SK-MEL-5 (cell line): Measurements from ENCODE around the gene LRMDA. TPM values are rescaled to one million over a fixed set of nuclear protein-coding genes. Genes with fewer than 3 reads are reported as not detected.
A peak's percentile ranks its signal among the peaks of the same experiment; 100 is the strongest.

ENCODE experiments used
- DNase-seq: peaks from one replicate; pipeline ENCODE4 v3.0.0-alpha.2; 2016; ENCODE audit warnings: low read depth, low spot score
- in situ Hi-C: cut with HindIII; loops from 2 replicates; pipeline ENCODE4 v1.10.0; 2016; ENCODE audit warnings: low sequenced_read_pairs, high pct_unique_total_duplicates, low pct_unique_long_range_greater_than_20kb
- total RNA-seq: library from RNA; depleted of rRNA; stranded (reverse); fragments of >200 nt; shearing (Covaris generic); gene quantifications from 2 replicates; pipeline ENCODE4 v1.2.3, GENCODE V29; 2014

The LRMDA gene
- total RNA-seq, 1 experiment from 2014 or later, result 25.2 TPM

DNA sequence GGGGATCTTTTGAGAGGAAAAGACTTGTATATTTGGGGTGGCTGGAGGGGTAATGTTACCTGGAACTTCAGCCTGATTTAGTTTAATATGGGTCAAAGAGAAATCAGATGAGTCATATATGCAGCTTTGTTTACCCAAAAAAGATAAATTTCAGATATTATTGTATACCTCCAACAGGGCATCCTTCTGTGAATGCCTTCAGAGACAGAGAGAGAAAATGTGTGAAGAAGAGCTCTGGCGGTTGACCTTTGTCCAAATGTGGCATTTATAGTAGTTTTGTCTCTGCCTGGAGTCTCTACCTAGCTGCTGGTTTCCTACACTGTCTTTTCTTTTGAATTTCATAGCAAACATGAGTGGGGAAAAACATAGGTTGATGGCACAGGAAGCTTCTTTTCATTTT is 21.6 kb downstream of the LRMDA start:
- DNase-seq, result no peak
- in situ Hi-C loops, result no loop called here

GRCh38 chr10:75456122-75456521 is 24.7 kb downstream of the LRMDA start:
- DNase-seq, result no peak
- in situ Hi-C loops, result no loop called here

- in situ Hi-C loops, result no loop called here
- DNase-seq, result no peak
These were observed 28.6 kb downstream of the LRMDA start for GRCh38 chr10:75460059-75460458.

GRCh38 chr10:75461672-75462649 is 30.5 kb downstream of the LRMDA start:
- no peak for DNase-seq
- in situ Hi-C loops, result no loop called here

DNA sequence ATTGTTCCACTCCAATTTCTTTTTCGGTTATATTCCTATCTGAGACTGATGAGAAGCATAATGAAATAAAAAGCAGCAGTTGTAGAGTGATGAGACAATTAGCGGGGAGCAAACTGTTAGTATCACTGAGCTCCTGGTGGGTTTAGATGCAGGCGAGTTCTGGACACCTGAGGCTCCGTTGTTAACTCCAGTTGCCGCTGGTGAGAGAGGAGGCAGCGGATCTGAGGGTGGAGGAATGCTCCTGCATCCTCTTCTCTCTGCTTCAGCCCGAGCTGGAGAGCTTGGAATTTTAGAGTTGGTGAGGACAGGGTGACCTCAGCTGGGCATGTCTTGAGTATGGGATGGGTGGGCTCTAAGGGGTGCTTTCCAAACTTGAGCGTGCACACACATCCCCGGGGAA is 31.4 kb downstream of the LRMDA start:
- no peak for DNase-seq
- in situ Hi-C loops, result no loop called here

GRCh38 chr10:75464478-75465449 is 33.3 kb downstream of the LRMDA start:
- no peak for DNase-seq
- in situ Hi-C loops, result no loop called here

DNA sequence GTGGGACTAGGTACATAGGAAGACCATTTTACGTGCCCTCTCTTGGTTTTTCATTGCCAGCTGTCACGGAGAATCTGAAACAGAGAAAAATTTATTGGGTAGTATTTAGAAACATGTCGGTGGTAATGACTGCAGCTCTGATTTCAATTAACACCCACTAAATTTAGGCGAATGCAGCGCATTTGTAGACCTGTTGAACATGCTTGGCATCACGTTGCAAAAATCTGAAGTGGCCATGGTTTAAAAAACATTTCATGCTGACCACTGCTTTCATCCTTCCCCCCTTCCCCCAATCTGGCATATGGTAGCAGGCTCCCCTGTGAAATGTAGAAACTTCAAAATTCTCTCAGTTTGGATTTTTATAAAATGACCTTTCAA is 34.0 kb downstream of the LRMDA start:
- DNase-seq, result no peak
- in situ Hi-C loops, result no loop called here

DNA sequence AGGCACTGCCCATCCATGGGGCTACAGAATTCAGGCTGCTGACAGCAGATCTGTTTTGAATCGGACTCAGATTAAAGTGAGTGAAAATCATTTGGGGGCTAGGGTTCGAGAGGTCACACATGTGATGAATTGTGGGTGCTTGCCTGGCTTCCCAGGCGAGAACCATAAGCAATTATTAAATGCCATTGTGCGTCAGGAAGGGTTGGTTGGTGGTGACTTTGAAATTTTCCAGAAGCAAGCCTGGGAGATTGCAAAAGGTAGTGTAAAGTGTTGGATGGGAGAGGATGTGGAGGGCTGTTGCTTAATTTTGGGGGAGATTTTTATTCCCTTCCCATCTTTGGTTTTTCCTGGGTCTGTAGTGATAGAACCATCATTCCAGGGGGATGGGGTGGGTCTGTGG is 34.6 kb downstream of the LRMDA start:
- in situ Hi-C loops, result no loop called here
- no peak for DNase-seq

- in situ Hi-C loops, result no loop called here
- DNase-seq, result no peak
These were observed 35.5 kb downstream of the LRMDA start for GRCh38 chr10:75466886-75467285.

- in situ Hi-C loops, result no loop called here
- no peak for DNase-seq
These were observed 37.2 kb downstream of the LRMDA start for GRCh38 chr10:75468612-75469005.

- in situ Hi-C loops, result no loop called here
- peak; percentile 72 for DNase-seq
These were observed 37.7 kb downstream of the LRMDA start for GRCh38 chr10:75469006-75469616.

DNA sequence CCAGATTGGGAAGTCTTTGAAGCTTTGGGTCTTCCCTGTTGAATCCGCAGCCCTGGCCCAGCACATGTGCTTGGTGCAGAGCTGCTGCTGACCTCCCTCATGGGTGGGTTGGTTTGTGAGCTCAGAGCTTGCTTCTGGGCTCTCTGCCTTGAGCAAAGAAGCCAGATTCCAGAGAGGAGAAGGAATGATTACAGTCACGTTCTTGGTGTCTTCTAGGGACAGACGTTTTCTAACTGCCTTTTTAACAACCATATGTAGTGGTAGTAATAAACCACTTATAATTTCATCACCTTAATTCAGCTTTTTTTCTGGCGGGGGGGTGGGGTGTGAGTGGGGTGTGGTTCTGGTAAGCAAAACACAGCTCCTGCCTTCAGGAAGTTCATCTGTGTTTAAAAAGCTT is 39.5 kb downstream of the LRMDA start:
- in situ Hi-C loops, result no loop called here
- DNase-seq, result no peak

DNA sequence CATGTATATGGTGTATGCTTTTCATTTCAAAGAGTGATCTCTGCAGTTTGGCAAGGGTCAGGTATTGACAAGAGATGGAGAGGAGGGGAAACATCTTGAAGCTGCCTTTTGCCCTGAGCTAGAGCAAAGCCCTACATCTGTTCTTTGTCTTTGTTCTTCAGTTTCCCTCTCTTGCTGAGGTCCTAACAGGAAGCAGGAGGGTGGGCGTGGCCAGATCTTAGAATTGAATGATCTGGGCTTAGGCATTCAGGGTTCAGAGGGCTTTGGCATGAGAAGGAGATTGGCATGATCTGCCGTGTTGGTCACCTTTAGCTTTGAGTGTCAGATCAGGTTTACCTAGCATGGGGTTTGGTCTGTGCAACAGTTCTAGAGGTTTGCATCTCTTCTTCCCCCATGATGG is 41.3 kb downstream of the LRMDA start:
- DNase-seq, result no peak
- in situ Hi-C loops, result no loop called here

DNA sequence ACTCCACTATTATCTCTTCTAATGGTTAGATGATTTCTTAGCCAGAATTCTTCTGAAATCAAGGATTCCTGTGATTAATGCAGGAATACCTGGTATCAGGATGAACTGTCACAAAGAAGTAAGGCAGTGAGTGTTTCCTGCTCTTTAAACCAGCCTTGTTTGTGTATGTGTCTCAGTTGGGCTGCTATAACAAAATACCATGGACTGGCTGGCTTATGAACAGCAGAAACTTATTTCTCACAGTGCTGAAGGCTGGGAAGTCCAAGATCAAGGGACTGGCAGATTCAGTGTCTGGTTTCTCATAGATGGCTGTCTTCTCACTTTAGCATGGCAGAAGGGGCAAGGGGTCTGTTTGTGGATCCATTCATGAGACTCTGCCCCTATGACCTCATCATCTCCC is 42.7 kb downstream of the LRMDA start:
- in situ Hi-C loops, result no loop called here
- DNase-seq, result no peak

GRCh38 chr10:75475460-75476182 is 44.2 kb downstream of the LRMDA start:
- in situ Hi-C loops, result no loop called here
- no peak for DNase-seq

DNA sequence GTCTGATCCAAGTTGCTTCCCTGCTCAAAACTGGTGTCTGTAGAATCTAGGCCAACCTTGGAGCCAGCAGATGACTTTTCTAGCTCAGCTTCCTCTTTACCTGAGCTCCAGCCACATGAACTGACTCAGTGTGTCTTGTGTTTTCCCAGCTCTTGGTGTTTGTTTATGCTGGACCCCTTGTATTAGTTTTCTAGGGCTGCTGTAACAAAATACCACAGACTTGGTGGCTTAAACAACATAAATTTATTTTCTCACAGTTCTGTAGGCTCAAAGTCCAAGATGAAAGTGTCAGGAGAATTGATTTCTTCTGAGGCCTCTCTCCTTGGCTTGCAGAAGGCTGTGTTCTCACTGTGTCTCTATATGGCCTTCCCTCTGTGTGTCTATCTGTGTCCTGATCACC is 45.1 kb downstream of the LRMDA start:
- no peak for DNase-seq

GRCh38 chr10:75476985-75477384 is 45.6 kb downstream of the LRMDA start:
- in situ Hi-C loops, result no loop called here
- DNase-seq, result no peak

More for the DNA sequence above, 45.1 kb downstream of the LRMDA start:
- in situ Hi-C loops, result no loop called here
